ENCODE results near the gene SFMBT2.

DNA sequence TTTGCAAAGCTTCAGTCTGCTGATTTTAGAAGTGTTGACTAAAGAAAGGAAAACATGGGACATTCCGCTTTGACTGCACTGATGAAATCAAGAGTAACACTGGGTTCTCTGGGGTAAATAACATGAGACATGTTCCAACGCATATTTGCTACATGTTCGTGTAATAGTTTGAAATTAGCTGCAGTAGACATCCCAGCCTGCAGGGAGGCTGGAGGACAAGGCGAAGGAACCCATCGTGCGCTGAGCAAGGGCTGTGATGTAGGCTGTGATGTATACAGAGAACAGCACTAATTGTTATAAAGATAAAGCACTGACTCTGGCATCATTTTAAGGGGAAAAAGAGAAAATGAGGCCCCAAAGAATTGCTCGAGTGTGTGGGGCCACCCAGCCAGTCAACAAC is 40.3 kb downstream of the SFMBT2 start:
- TF ChIP-seq, protein P1, sequence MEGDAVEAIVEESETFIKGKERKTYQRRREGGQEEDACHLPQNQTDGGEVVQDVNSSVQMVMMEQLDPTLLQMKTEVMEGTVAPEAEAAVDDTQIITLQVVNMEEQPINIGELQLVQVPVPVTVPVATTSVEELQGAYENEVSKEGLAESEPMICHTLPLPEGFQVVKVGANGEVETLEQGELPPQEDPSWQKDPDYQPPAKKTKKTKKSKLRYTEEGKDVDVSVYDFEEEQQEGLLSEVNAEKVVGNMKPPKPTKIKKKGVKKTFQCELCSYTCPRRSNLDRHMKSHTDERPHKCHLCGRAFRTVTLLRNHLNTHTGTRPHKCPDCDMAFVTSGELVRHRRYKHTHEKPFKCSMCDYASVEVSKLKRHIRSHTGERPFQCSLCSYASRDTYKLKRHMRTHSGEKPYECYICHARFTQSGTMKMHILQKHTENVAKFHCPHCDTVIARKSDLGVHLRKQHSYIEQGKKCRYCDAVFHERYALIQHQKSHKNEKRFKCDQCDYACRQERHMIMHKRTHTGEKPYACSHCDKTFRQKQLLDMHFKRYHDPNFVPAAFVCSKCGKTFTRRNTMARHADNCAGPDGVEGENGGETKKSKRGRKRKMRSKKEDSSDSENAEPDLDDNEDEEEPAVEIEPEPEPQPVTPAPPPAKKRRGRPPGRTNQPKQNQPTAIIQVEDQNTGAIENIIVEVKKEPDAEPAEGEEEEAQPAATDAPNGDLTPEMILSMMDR (IDR thresholded peaks at IDR 0.05; ENCODE audit: low read depth, low read length), result no peak
- TF ChIP-seq EZH2phosphoT487 (IDR thresholded peaks at IDR 0.05; ENCODE audit: low read depth), result no peak
